HCT116 (cell line): ENCODE data around the gene SEC14L1.

Experiments
- ATF3 ChIP-seq: IDR thresholded peaks from 2 replicates; pipeline ENCODE4 v1.6.1; 2012
- CTCF ChIP-seq, 3 experiments: fragments of 200-600 bp in 1 of 3; sonication (generic) in 1 of 3; IDR thresholded peaks in 2 of 3; conservative IDR thresholded peaks in 1 of 3; 2 replicates each; pipeline ENCODE4 v1.5.1; 2012 to 2017; ENCODE audit warnings: low read depth in 2 of 3, low read length in 2 of 3, antibody characterized with exemption in 1 of 3, borderline replicate concordance in 1 of 3, control low read depth in 1 of 3, mild to moderate bottlenecking in 1 of 3, mixed read lengths in 1 of 3, mixed run types in 1 of 3, moderate library complexity in 1 of 3; ENCODE audit not compliant: insufficient read depth in 1 of 3
- EZH2 ChIP-seq: fragments of 200-600 bp; sonication (generic); IDR thresholded peaks from 2 replicates; pipeline ENCODE4 v1.6.1; 2017; ENCODE audit warnings: antibody characterized with exemption, mixed run types
- EZH2phosphoT487 ChIP-seq: fragments of 200-600 bp; IDR thresholded peaks from 2 replicates; pipeline ENCODE4 v1.6.1; 2018; ENCODE audit warnings: antibody characterized with exemption, borderline replicate concordance
- POLR2A ChIP-seq: IDR thresholded peaks from 2 replicates; pipeline ENCODE4 v1.7.0; 2011; ENCODE audit warnings: borderline replicate concordance; ENCODE audit not compliant: insufficient read depth, insufficient read length; ENCODE audit errors: extremely low read depth
- POLR2AphosphoS5 ChIP-seq: IDR thresholded peaks from 2 replicates; pipeline ENCODE4 v1.6.1; 2011; ENCODE audit warnings: mild to moderate bottlenecking, low read depth, low read length, moderate library complexity
- YY1 ChIP-seq: IDR thresholded peaks from 2 replicates; pipeline ENCODE4 v1.6.1; 2011; ENCODE audit warnings: low read length, low read depth, moderate library complexity, mild to moderate bottlenecking; ENCODE audit not compliant: insufficient replicate concordance; ENCODE audit errors: extremely low read depth

GRCh38 chr17:77174928-77175661, 34.3 kb downstream of the SEC14L1 start:
- no peak for TF ChIP-seq YY1
- no peak for TF ChIP-seq CTCF (IDR thresholded peaks at IDR 0.05 in 2 of 3, conservative IDR thresholded peaks at IDR 0.05 in 1 of 3; ENCODE audit: borderline replicate concordance in 1 of 3, insufficient read depth in 1 of 3, low read depth in 2 of 3, low read length in 2 of 3)
- TF ChIP-seq POLR2AphosphoS5: no peak
- TF ChIP-seq EZH2phosphoT487: no peak
- no peak for TF ChIP-seq POLR2A
- TF ChIP-seq ATF3: no peak
- TF ChIP-seq EZH2: no peak
